ENCODE measurements around the gene ARHGEF17.
"Not testable (repeated sequence)": the region's sequence is repeated elsewhere in the genome, so short reads cannot be mapped to it uniquely, and the experiment has no call there.

The ARHGEF17 gene

GRCh38 chr11:73308003-73308960 is at the start of gene ARHGEF17:
Gene ARHGEF17 (plus strand): TSS chr11:73308276. CDS start chr11:73308639, 363 bp downstream.
- no peak for FAIRE-seq

- FAIRE-seq: no peak
Observed at GRCh38 chr11:73259406-73260126, 48.5 kb upstream of the ARHGEF17 start.

- no peak for FAIRE-seq
Observed at GRCh38 chr11:73260127-73260457, 48.0 kb upstream of the ARHGEF17 start.

- no peak for FAIRE-seq
Observed at GRCh38 chr11:73262851-73263495, 45.1 kb upstream of the ARHGEF17 start.

GRCh38 chr11:73263640-73264039 is 44.4 kb upstream of the ARHGEF17 start:
- FAIRE-seq: no peak

- FAIRE-seq: no peak
Observed at GRCh38 chr11:73265278-73265810, 42.7 kb upstream of the ARHGEF17 start.

GRCh38 chr11:73265853-73266645 is 42.0 kb upstream of the ARHGEF17 start:
- FAIRE-seq: no peak

GRCh38 chr11:73266646-73267020 is 41.4 kb upstream of the ARHGEF17 start:
- FAIRE-seq: no peak

GRCh38 chr11:73267122-73267846 is 40.8 kb upstream of the ARHGEF17 start:
- FAIRE-seq: no peak

- FAIRE-seq: no peak
Observed at GRCh38 chr11:73267906-73268540, 40.1 kb upstream of the ARHGEF17 start.

- no peak for FAIRE-seq
Observed at GRCh38 chr11:73268671-73269271, 39.3 kb upstream of the ARHGEF17 start.

- no peak for FAIRE-seq
Observed at GRCh38 chr11:73269459-73270015, 38.5 kb upstream of the ARHGEF17 start.

GRCh38 chr11:73270016-73270854 is 37.8 kb upstream of the ARHGEF17 start:
- FAIRE-seq: no peak

GRCh38 chr11:73270855-73271477 is 37.1 kb upstream of the ARHGEF17 start:
- FAIRE-seq: no peak

- FAIRE-seq: not testable (repeated sequence)
Observed at GRCh38 chr11:73271478-73271865, 36.6 kb upstream of the ARHGEF17 start.

- no peak for FAIRE-seq
Observed at GRCh38 chr11:73271936-73272679, 36.0 kb upstream of the ARHGEF17 start, which contains the start of gene P2RY6. Gene P2RY6 (plus strand): TSS chr11:73272338. CDS start chr11:73296519, 24,181 bp downstream.

- FAIRE-seq: no peak
Observed at GRCh38 chr11:73272680-73273038, 35.4 kb upstream of the ARHGEF17 start.

- FAIRE-seq: no peak
Observed at GRCh38 chr11:73273222-73273895, 34.7 kb upstream of the ARHGEF17 start.

Measured in TTC549 (cell line).